GM21390 (cell line): ENCODE data around the gene CEP170B.
"Not testable (repeated sequence)": the region's sequence is repeated elsewhere in the genome, so short reads cannot be mapped to it uniquely, and the experiment has no call there.

ENCODE experiments used
- ATAC-seq: cut with Tn5 transposase; IDR thresholded peaks from one replicate; pipeline ENCODE4 v1.9.1; 2021; ENCODE audit not compliant: unreplicated experiment

The CEP170B gene

DNA sequence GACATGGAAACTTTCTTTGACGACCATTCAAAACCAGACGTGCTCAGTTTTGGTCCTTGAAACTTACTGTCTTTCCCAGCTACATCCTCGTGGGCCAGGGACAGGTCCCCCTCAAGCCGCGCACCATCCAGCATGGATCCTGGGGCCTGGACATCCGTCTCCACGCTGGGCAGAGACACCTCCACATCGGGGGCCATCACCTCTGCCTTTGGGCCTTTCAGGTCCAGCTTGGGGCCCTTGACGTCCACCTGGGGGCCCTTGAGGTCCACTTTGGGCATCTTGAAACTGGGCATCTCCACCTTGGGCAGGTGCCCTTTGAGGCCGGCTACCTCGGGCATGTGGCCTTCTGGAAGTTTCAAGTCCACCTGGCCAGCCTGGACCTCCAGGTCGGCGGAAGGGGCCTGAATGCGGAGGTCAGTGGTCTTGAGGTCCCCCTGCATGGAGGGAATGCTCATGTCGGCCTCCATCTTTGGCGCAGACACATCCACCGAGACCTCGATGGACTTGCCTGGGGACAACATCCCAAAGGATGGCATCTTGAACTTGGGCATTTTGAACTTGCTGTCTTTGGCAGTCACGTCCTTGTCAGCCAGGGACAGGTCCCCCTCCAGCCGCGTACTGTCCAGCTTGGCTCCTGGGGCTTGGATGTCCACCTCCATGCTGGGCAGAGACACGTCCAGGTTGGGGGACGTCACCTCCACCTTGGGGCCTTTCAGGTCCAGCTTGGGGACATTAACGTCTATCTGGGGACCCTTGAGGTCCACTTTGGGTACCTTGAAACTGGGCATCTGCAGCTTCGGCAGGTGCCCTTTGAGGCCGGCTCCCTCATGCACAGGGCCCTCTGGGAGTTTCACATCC lies 76.7 kb downstream of the CEP170B start:
- ATAC-seq = no peak

DNA sequence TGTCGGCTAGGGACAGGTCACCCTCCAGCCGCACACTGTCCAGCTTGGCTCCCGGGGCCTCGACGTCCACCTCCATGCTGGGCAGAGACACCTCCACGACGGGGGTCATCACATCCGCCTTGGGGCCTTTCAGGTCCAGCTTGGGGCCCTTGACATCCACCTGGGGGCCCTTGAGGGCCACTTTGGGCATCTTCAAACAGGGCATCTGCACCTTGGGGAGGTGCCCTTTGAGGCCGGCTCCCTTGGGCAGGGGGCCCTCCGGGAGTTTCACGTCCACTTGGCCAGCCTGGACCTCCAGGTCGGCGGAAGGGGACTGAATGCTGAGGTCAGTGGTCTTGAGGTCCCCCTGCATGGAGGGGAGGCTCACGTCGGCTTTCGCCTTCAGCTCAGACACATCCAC lies 77.5 kb downstream of the CEP170B start:
- ATAC-seq = no peak

DNA sequence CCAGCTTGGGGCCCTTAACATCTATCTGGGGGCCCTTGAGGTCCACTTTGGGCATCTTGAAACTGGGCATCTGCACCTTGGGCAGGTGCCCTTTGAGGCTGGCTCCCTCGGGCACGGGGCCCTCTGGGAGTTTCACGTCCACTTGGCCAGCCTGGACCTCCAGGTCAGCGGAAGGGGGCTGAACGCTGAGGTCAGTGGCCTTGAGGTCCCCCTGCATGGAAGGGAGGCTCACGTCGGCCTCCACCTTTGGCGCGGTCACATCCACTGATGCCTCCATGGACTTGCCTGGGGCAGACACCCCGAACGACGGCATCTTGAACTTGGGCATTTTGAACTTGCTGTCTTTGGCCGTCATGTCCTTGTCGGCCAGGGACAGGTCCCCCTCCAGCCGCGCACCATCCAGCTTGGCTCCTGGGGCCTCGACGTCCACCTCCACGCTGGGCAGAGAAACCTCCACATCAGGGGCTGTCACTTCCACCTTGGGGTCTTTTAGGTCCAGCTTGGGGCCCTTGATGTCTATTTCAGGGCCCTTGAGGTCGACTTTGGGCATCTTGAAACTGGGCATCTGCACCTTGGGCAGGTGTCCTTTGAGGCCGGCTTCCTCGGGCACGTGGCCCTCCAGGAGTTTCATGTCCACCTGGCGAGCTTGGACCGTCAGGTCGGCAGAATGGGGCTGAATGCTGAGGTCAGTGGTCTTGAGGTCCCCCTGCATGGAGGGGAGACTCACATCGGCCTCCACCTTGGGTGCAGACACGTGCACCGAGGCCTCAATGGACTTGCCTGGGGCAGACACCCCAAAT lies 78.3 kb downstream of the CEP170B start:
- not testable (repeated sequence) for ATAC-seq

DNA sequence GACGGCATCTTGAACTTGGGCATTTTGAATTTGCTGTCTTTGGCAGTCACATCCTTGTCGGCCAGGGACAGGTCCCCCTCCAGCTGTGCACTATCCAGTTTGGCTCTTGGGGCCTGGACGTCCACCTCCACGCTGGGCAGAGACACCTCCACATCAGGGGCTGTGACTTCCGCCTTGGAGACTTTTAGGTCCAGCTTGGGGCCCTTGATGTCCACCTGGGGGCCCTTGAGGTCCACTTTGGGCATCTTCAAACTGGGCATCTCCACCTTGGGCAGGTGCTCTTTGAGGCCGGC lies 78.9 kb downstream of the CEP170B start:
- ATAC-seq = not testable (repeated sequence)

DNA sequence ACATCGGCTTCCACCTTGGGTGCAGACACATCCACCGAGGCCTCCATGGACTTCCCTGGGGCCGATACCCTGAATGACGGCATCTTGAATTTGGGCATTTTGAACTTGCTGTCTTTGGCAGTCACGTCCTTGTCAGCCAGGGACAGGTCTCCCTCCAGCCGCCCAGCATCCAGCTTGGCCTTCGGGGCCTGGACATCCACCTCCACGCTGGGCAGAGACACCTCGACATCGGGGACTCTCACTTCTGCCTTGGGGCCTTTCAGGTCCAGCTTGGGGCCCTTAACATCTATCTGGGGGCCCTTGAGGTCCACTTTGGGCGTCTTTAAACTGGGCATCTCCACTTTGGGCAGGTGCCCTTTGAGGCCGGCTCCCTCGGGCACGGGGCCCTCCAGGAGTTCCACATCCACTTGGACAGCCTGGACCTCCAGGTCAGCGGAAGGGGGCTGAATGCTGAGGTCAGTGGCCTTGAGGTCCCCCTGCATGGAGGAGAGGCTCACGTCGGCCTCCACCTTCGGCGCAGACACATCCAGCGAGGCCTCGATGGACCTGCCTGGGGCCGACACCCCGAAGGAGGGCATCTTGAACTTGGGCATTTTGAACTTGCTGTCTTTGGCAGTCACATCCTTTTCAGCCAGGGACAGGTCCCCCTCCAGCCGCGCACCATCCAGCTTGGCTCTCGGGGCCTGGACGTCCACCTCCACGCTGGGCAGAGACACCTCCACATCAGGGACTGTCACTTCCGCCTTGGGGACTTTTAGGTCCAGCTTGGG lies 79.6 kb downstream of the CEP170B start:
- ATAC-seq = not testable (repeated sequence)

DNA sequence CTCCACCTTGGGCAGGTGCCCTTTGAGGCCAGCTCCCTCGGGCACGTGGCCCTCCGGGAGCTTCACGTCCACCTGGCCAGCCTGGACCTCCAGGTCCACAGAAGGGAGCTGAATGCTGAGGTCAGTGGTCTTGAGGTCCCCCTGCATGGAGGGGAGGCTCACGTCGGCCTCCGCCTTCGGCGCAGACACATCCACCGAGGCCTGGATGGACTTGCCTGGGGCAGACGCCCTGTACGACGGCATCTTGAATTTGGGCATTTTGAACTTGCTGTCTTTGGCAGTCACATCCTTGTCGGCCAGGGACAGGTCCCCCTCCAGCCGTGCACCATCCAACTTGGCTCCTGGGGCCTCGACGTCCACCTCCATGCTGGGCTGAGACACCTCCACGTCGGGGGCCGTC lies 80.2 kb downstream of the CEP170B start:
- not testable (repeated sequence) for ATAC-seq
